AG04449 (cell line): ENCODE data around the gene AQP2.

ENCODE experiments used
- CTCF ChIA-PET: fragments of 350-600 bp; formaldehyde crosslinking; extraction: SDS; loops from one replicate; lab custom pipeline; 2021; ENCODE audit warnings: antibody characterized with exemption; lab: Yijun Ruan, JAX
- POLR2A ChIA-PET: fragments of 400-600, 350-600 bp; formaldehyde crosslinking; extraction: SDS; loops from one replicate; lab custom pipeline; 2020; ENCODE audit warnings: antibody characterized with exemption, inconsistent platforms; lab: Yijun Ruan, JAX
- DNase-seq: peaks from one replicate; pipeline ENCODE4 v3.0.0-alpha.2; 2010; ENCODE audit warnings: low read depth, low spot score
- H3K4me3 ChIP-seq: 2 replicates; pipeline ENCODE4 v1.5.1; 2011; ENCODE audit warnings: low read depth, mild to moderate bottlenecking, control low read depth, low read length
- CTCF ChIP-seq: IDR thresholded peaks from one replicate; pipeline ENCODE4 v1.5.1; 2011; ENCODE audit warnings: mild to moderate bottlenecking, moderate library complexity, low read length, control low read depth, inconsistent platforms; ENCODE audit not compliant: insufficient read depth; ENCODE audit errors: missing control alignments

AQP2 gene

GRCh38 chr12:49950273-49951251, at the start of gene AQP2:
Gene AQP2, plus strand, starts transcription at chr12:49950737. Its CDS starts 94 bp downstream, at chr12:49950831.
- CTCF ChIA-PET = interaction anchor here (1.5 to 6.7 kb wide), 3 partner anchors 10 to 18 kb away, joined by 3 to 173 read pairs (median 95); no protein-coding TSS in a partner anchor
- POLR2A ChIA-PET = interaction anchor here (0.6 kb wide), 1 partner anchor 178 kb away, joined by 3 read pairs; no protein-coding TSS in a partner anchor

GRCh38 chr12:49901026-49901425, 49.5 kb upstream of the AQP2 start:
- CTCF ChIA-PET = interaction anchor here (1.1 kb wide), 2 partner anchors 28 to 60 kb away, joined by 3 to 4 read pairs; no protein-coding TSS in a partner anchor
- DNase-seq = no peak
- POLR2A ChIA-PET = no interaction called here
- H3K4me3 ChIP-seq = no peak overlapping the region
- TF ChIP-seq CTCF = no peak

More at GRCh38 chr12:49950273-49951251, at the start of gene AQP2:
- no peak for DNase-seq
- TF ChIP-seq CTCF = no peak
- H3K4me3 ChIP-seq = no peak within 1 kb of the TSS

- H3K4me3 ChIP-seq = no peak overlapping the region
- no peak for DNase-seq
- ChIA-PET CTCF (interaction anchor here (1.1 to 1.6 kb wide), 2 partner anchors 29 to 43 kb away, joined by 4 to 6 read pairs; no protein-coding TSS in a partner anchor), POLR2A (no interaction called here)
- no peak for TF ChIP-seq CTCF
These were observed 48.6 kb upstream of the AQP2 start for GRCh38 chr12:49901986-49902385.

GRCh38 chr12:49902399-49903350, 47.9 kb upstream of the AQP2 start:
- no peak overlapping the region for H3K4me3 ChIP-seq
- no peak for DNase-seq
- no peak for TF ChIP-seq CTCF
- CTCF ChIA-PET = interaction anchor here (1.6 kb wide), 1 partner anchor 42 kb away, joined by 6 read pairs; no protein-coding TSS in a partner anchor
- POLR2A ChIA-PET = no interaction called here

GRCh38 chr12:49903351-49903699, 47.2 kb upstream of the AQP2 start:
- ChIA-PET CTCF (interaction anchor here (1.6 kb wide), 1 partner anchor 42 kb away, joined by 6 read pairs; no protein-coding TSS in a partner anchor), POLR2A (no interaction called here)
- no peak for DNase-seq
- no peak for TF ChIP-seq CTCF
- H3K4me3 ChIP-seq = peak overlapping the region; percentile 49
